Liver (tissue), 9 donors: ENCODE data around the gene TRPV4. TPM values are rescaled to one million over a fixed set of nuclear protein-coding genes. Genes with fewer than 3 reads are reported as not detected.

Experiments used
- DNase-seq: peaks from one replicate; pipeline ENCODE4 v3.0.0-alpha.2; 2017; ENCODE audit warnings: low spot score
- H3K27ac ChIP-seq, 2 donors: one replicate each; pipeline ENCODE4 v1.7.0; 2013; ENCODE audit warnings: inconsistent platforms in 2 of 2, low read length in 2 of 2, control low read depth in 1 of 2, low read depth in 1 of 2, mild to moderate bottlenecking in 1 of 2
- H3K27me3 ChIP-seq, 4 donors: one replicate each; pipeline versions ENCODE4 v1.6.1 to v1.7.0; 2013; ENCODE audit warnings: low read length in 3 of 4, inconsistent platforms in 1 of 4, mild to moderate bottlenecking in 1 of 4, moderate library complexity in 1 of 4; ENCODE audit not compliant: control insufficient read depth in 4 of 4, insufficient read depth in 4 of 4
- H3K36me3 ChIP-seq, 4 donors: one replicate each; pipeline versions ENCODE4 v1.6.1 to v1.7.0; 2013; ENCODE audit warnings: low read length in 3 of 4, mild to moderate bottlenecking in 3 of 4, low read depth in 1 of 4, moderate library complexity in 1 of 4; ENCODE audit not compliant: control insufficient read depth in 4 of 4, insufficient read depth in 3 of 4
- H3K4me1 ChIP-seq, 4 donors: one replicate each; pipeline versions ENCODE4 v1.6.1 to v1.7.0; 2013; ENCODE audit warnings: low read length in 3 of 4, mild to moderate bottlenecking in 3 of 4, moderate library complexity in 1 of 4; ENCODE audit not compliant: control insufficient read depth in 4 of 4, insufficient read depth in 4 of 4
- H3K4me3 ChIP-seq, 3 donors: one replicate each; pipeline versions ENCODE4 v1.6.1 to v1.7.0; 2013; ENCODE audit warnings: low read length in 3 of 3, control low read depth in 1 of 3, low read depth in 1 of 3, mild to moderate bottlenecking in 1 of 3
- H3K9ac ChIP-seq, 2 donors: one replicate each; pipeline ENCODE4 v1.7.0; 2013; ENCODE audit warnings: low read length in 2 of 2, mild to moderate bottlenecking in 2 of 2, moderate library complexity in 2 of 2, control low read depth in 1 of 2, low read depth in 1 of 2
- H3K9me3 ChIP-seq, 4 donors: one replicate each; pipeline versions ENCODE4 v1.6.1 to v1.7.0; 2013; ENCODE audit warnings: low read length in 3 of 4; ENCODE audit not compliant: control insufficient read depth in 4 of 4
- ATF3 ChIP-seq: IDR thresholded peaks from 2 replicates; pipeline ENCODE4 v1.6.1; 2016; ENCODE audit warnings: antibody characterized with exemption
- CTCF ChIP-seq: fragments of 150-350 bp; IDR thresholded peaks from 2 replicates; pipeline ENCODE4 v1.5.1; 2017; ENCODE audit warnings: improper control_type of control experiment, low read depth, low read length; ENCODE audit not compliant: missing input control
- EGR1 ChIP-seq, 2 donors: IDR thresholded peaks; 2 replicates each; pipeline ENCODE4 v1.6.1; 2016 to 2018; ENCODE audit warnings: antibody characterized with exemption in 2 of 2, low read depth in 2 of 2
- FOXA1 ChIP-seq: IDR thresholded peaks from 2 replicates; pipeline ENCODE4 v1.6.1; 2016; ENCODE audit warnings: antibody characterized with exemption
- GABPA ChIP-seq, 2 donors: IDR thresholded peaks in 1 of 2; conservative IDR thresholded peaks in 1 of 2; 2 replicates each; pipeline ENCODE4 v1.6.1; 2016; ENCODE audit warnings: antibody characterized with exemption in 2 of 2, mild to moderate bottlenecking in 1 of 2, moderate library complexity in 1 of 2
- HNF4A ChIP-seq, 2 donors: conservative IDR thresholded peaks; 2 replicates each; pipeline ENCODE4 v1.6.1; 2016; ENCODE audit warnings: antibody characterized with exemption in 2 of 2, mild to moderate bottlenecking in 2 of 2
- HNF4G ChIP-seq: IDR thresholded peaks from 2 replicates; pipeline ENCODE4 v1.6.1; 2016; ENCODE audit warnings: antibody characterized with exemption
- JUND ChIP-seq, 2 donors: IDR thresholded peaks; 2 replicates each; pipeline ENCODE4 v1.6.1; 2016; ENCODE audit warnings: antibody characterized with exemption in 2 of 2
- MAX ChIP-seq: IDR thresholded peaks from 2 replicates; pipeline ENCODE4 v1.6.1; 2016; ENCODE audit warnings: antibody characterized with exemption
- NR2F2 ChIP-seq: IDR thresholded peaks from 2 replicates; pipeline ENCODE4 v1.6.1; 2016; ENCODE audit warnings: antibody characterized with exemption
- RAD21 ChIP-seq, 2 donors: IDR thresholded peaks; 2 replicates each; pipeline ENCODE4 v1.6.1; 2016; ENCODE audit warnings: antibody characterized with exemption in 2 of 2, mild to moderate bottlenecking in 2 of 2
- REST ChIP-seq: IDR thresholded peaks from 2 replicates; pipeline ENCODE4 v1.6.1; 2016; ENCODE audit warnings: antibody characterized with exemption, mild to moderate bottlenecking
- RXRA ChIP-seq, 2 donors: IDR thresholded peaks; 2 replicates each; pipeline ENCODE4 v1.6.1; 2017 to 2018; ENCODE audit warnings: antibody characterized with exemption in 2 of 2, mild to moderate bottlenecking in 1 of 2
- SP1 ChIP-seq: IDR thresholded peaks from 2 replicates; pipeline ENCODE4 v1.6.1; 2018; ENCODE audit warnings: antibody characterized with exemption, mild to moderate bottlenecking
- WGBS: extraction: QIAGEN DNeasy Blood & Tissue Kit; methylation state at CpG from one replicate; pipeline ENCODE4 v1.1.7; 2013; 5-methylcytosine and 5-hydroxymethylcytosine counted together
- polyA plus RNA-seq, 2 donors: library from polyadenylated mRNA; stranded (reverse) in 1 of 2; unstranded in 1 of 2; fragments of 200-250 nt in 1 of 2; fragments of >200 nt in 1 of 2; fragmentation: Nextera tagmentation in 1 of 2; extraction: Ambion mirVana in 1 of 2; gene quantifications; one replicate each; pipeline versions ENCODE4 v1.2.1 to v1.2.3, GENCODE V29; 2013 to 2015
- total RNA-seq, 2 donors: library from RNA; depleted of rRNA; stranded (reverse); fragments of >200 nt; gene quantifications; one replicate each; pipeline ENCODE4 v1.2.3, GENCODE V29; 2014
- donor health status: healthy.
- donor health status: healthy.
- donor health status: healthy.
- donor health status: healthy.
- donor health status: healthy.

TRPV4 gene
- total and polyA plus RNA-seq, 4 donors = 1.3 to 9.6 (median 3.9) TPM

- no peak overlapping the region for H3K4me3 ChIP-seq
- H3K27ac ChIP-seq = no peak overlapping the region
- TF ChIP-seq HNF4G (peak; percentile 6), SP1 (peak; percentile 44), ATF3 (no peak), GABPA (IDR thresholded peaks at IDR 0.05 in 1 of 2, conservative IDR thresholded peaks at IDR 0.05 in 1 of 2) (no peak), RAD21 (IDR thresholded peaks at IDR 0.05) (no peak), RXRA (IDR thresholded peaks at IDR 0.05) (peak; percentile 43 to 63), FOXA1 (no peak), HNF4A (conservative IDR thresholded peaks at IDR 0.05) (peak; percentile 73 to 81)
- no peaks in the 10 kb centered on the region for H3K36me3 ChIP-seq
- H3K9ac ChIP-seq = no peak overlapping the region
- DNase-seq = no peak
- H3K9me3 ChIP-seq = no peaks in the 10 kb centered on the region
- peaks cover 15 to 38% (median 30%) of the 10 kb centered on the region in 4 donors for H3K4me1 ChIP-seq
- WGBS = 65% methylated on average over 14 of the region's 14 CpGs
- no peaks in the 10 kb centered on the region for H3K27me3 ChIP-seq
Measured at GRCh38 chr12:109741970-109742703, 91.1 kb downstream of the TRPV4 start.

- Histone ChIP-seq H3K4me1 (peaks cover 20 to 45% (median 36%) of the 10 kb centered on the region in 4 donors), H3K4me3 (no peak overlapping the region), H3K27ac (no peak overlapping the region), H3K36me3 (no peaks in the 10 kb centered on the region), H3K9me3 (no peaks in the 10 kb centered on the region), H3K9ac (no peak overlapping the region), H3K27me3 (no peaks in the 10 kb centered on the region)
- no peak for DNase-seq
- 75% methylated on average over 4 of the region's 4 CpGs for WGBS
- TF ChIP-seq FOXA1 (no peak), REST (no peak), RXRA (IDR thresholded peaks at IDR 0.05) (peak in 1 of 2 donors; percentile 67)
Measured at GRCh38 chr12:109741286-109741969, 91.8 kb downstream of the TRPV4 start.

- H3K4me1 ChIP-seq = peaks cover 21 to 52% (median 43%) of the 10 kb centered on the region in 4 donors
- no peak overlapping the region for H3K27ac ChIP-seq
- no peaks in the 10 kb centered on the region for H3K27me3 ChIP-seq
- no peaks in the 10 kb centered on the region for H3K9me3 ChIP-seq
- 91% methylated on average over 10 of the region's 10 CpGs for WGBS
- DNase-seq = no peak
- no peak overlapping the region for H3K4me3 ChIP-seq
- H3K36me3 ChIP-seq = no peaks in the 10 kb centered on the region
- H3K9ac ChIP-seq = no peak overlapping the region
- TF ChIP-seq ATF3 = no peak
- no peak for TF ChIP-seq RXRA (IDR thresholded peaks at IDR 0.05)
- TF ChIP-seq CTCF = no peak
- no peak for TF ChIP-seq REST
- no peak for TF ChIP-seq FOXA1
- no peak for TF ChIP-seq RAD21 (IDR thresholded peaks at IDR 0.05)
- TF ChIP-seq NR2F2 = no peak
- TF ChIP-seq HNF4A (conservative IDR thresholded peaks at IDR 0.05) = no peak
- TF ChIP-seq EGR1 (IDR thresholded peaks at IDR 0.05; ENCODE audit: low read depth in 2 of 2) = no peak
- no peak for TF ChIP-seq JUND (IDR thresholded peaks at IDR 0.05)
- no peak for TF ChIP-seq MAX
Measured at GRCh38 chr12:109740694-109741245, 92.4 kb downstream of the TRPV4 start.
